Measurements from ENCODE around the gene MGAT5.

DNA sequence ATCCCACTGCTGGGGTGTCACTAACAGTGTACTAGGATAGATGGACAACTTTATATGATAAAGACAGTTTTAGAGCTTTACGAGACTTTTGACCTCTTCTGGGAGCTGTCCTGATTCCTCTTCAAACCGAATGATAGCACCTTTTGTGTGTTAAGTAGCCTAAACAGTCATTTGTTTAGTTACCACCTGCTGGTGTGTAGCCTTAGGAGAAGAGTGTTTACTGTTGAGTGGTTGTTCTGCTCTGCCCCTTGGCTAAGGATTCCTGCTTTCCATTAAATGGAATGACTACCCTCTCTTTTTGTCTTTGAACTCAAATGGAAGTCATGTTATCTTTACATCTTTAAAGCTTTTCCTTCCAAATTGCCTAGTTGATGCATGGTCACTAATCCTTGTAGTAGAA, 28.0 kb upstream of the MGAT5 start:
- TF ChIP-seq EZH2phosphoT487 (IDR thresholded peaks at IDR 0.05; ENCODE audit: low read depth), result no peak
- TF ChIP-seq, protein P1, sequence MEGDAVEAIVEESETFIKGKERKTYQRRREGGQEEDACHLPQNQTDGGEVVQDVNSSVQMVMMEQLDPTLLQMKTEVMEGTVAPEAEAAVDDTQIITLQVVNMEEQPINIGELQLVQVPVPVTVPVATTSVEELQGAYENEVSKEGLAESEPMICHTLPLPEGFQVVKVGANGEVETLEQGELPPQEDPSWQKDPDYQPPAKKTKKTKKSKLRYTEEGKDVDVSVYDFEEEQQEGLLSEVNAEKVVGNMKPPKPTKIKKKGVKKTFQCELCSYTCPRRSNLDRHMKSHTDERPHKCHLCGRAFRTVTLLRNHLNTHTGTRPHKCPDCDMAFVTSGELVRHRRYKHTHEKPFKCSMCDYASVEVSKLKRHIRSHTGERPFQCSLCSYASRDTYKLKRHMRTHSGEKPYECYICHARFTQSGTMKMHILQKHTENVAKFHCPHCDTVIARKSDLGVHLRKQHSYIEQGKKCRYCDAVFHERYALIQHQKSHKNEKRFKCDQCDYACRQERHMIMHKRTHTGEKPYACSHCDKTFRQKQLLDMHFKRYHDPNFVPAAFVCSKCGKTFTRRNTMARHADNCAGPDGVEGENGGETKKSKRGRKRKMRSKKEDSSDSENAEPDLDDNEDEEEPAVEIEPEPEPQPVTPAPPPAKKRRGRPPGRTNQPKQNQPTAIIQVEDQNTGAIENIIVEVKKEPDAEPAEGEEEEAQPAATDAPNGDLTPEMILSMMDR (IDR thresholded peaks at IDR 0.05; ENCODE audit: low read depth, low read length), result no peak

Measured in OCI-LY3 (cell line).